Measurements from ENCODE around the gene PTPN7. TPM values are rescaled to one million over a fixed set of nuclear protein-coding genes. Genes with fewer than 3 reads are reported as not detected.

Gene PTPN7
- total RNA-seq, 1 experiment from 2014 or later: 0.33 TPM

DNA sequence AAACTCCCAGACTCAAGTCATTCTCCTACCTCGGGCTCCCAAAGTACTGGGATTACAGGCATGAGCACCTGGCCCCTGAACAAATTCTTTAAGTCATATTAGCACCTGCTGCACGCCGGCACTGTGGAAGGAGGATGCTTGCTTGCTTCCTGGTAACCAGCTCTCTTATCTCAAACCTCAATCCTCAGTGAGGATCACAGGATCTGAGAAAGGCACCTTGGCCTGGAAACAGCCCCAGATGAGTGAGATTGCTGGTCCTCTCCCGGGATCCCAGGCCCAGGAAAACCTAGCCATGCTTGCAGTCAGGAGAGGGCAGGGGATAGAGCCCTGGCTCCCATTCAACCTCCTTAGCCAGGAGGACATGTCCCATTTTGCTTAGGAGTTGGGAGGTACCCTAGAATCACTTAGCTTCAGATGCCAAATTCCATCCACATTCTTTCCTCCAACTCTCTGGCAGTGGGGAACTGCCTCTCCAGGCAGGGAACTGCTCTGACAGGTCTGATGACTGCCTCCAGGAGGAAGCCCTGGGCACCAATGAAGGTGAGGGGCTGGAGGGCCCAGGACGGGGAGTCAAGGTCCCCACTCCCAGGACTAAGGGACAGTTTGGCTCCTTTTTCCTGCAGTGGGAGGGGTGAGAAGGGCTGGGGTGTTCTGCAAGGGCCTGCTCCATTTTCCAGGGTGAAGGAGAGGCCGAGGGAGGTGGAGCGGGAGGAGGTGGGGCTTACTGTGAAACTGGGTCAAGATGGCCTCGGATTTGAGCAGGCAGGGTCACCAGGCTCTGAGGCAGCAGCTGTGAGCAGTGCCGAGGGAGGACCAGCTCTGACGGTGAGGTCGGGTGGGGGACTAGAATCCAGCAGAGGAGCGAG lies 28.2 kb downstream of the PTPN7 start:
- TF ChIP-seq, protein P1, sequence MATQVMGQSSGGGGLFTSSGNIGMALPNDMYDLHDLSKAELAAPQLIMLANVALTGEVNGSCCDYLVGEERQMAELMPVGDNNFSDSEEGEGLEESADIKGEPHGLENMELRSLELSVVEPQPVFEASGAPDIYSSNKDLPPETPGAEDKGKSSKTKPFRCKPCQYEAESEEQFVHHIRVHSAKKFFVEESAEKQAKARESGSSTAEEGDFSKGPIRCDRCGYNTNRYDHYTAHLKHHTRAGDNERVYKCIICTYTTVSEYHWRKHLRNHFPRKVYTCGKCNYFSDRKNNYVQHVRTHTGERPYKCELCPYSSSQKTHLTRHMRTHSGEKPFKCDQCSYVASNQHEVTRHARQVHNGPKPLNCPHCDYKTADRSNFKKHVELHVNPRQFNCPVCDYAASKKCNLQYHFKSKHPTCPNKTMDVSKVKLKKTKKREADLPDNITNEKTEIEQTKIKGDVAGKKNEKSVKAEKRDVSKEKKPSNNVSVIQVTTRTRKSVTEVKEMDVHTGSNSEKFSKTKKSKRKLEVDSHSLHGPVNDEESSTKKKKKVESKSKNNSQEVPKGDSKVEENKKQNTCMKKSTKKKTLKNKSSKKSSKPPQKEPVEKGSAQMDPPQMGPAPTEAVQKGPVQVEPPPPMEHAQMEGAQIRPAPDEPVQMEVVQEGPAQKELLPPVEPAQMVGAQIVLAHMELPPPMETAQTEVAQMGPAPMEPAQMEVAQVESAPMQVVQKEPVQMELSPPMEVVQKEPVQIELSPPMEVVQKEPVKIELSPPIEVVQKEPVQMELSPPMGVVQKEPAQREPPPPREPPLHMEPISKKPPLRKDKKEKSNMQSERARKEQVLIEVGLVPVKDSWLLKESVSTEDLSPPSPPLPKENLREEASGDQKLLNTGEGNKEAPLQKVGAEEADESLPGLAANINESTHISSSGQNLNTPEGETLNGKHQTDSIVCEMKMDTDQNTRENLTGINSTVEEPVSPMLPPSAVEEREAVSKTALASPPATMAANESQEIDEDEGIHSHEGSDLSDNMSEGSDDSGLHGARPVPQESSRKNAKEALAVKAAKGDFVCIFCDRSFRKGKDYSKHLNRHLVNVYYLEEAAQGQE (IDR thresholded peaks at IDR 0.05; ENCODE audit: insufficient read depth in 1 of 2, low read depth in 2 of 2, low read length in 1 of 2): no peak
- TF ChIP-seq, protein P2, sequence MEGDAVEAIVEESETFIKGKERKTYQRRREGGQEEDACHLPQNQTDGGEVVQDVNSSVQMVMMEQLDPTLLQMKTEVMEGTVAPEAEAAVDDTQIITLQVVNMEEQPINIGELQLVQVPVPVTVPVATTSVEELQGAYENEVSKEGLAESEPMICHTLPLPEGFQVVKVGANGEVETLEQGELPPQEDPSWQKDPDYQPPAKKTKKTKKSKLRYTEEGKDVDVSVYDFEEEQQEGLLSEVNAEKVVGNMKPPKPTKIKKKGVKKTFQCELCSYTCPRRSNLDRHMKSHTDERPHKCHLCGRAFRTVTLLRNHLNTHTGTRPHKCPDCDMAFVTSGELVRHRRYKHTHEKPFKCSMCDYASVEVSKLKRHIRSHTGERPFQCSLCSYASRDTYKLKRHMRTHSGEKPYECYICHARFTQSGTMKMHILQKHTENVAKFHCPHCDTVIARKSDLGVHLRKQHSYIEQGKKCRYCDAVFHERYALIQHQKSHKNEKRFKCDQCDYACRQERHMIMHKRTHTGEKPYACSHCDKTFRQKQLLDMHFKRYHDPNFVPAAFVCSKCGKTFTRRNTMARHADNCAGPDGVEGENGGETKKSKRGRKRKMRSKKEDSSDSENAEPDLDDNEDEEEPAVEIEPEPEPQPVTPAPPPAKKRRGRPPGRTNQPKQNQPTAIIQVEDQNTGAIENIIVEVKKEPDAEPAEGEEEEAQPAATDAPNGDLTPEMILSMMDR (IDR thresholded peaks at IDR 0.05): no peak
- TF ChIP-seq TCF7L2 (IDR thresholded peaks at IDR 0.05; ENCODE audit: low read depth, low read length) (no peak), SIN3A (IDR thresholded peaks at IDR 0.05; ENCODE audit: borderline replicate concordance, insufficient read depth, low read depth, low read length) (no peak), POLR2AphosphoS5 (IDR thresholded peaks at IDR 0.05; ENCODE audit: low read depth, low read length) (no peak)
- Histone ChIP-seq H3K27ac (ENCODE audit: low read length) (no peak overlapping the region), H3K9me3 (ENCODE audit: control insufficient read depth, insufficient read depth, low read depth, low read length) (no peaks in the 10 kb centered on the region), H3K36me3 (ENCODE audit: control insufficient read depth, insufficient read depth, low read length) (peaks cover 6% of the 10 kb centered on the region), H3K4me1 (ENCODE audit: control insufficient read depth, insufficient read depth, low read length) (peaks cover 5% of the 10 kb centered on the region; the same call in 1 of the 2 replicates), H3K27me3 (ENCODE audit: control insufficient read depth, insufficient read depth, low read length) (no peaks in the 10 kb centered on the region), H3K4me3 (ENCODE audit: low read depth in 2 of 2, low read length in 2 of 2) (no peak overlapping the region)
- in situ Hi-C loops (cut with HindIII; ENCODE audit: low pct_unique_long_range_greater_than_20kb, low sequenced_read_pairs): no loop called here
- intact Hi-C loops (cut with micrococcal nuclease; ENCODE audit: unreplicated experiment): no loop called here
- DNase-seq (ENCODE audit: low read depth, low spot score) (no peak), ATAC-seq (no peak)
- ChIA-PET CTCF (interaction anchor here (0.5 to 0.6 kb wide), 2 partner anchors 22 to 81 kb away, joined by 3 to 7 read pairs; no protein-coding TSS in a partner anchor), POLR2A (no interaction called here)
- no TSS peak for BruUV-seq (replicated peaks)

GRCh38 chr1:202130816-202131522 lies 29.4 kb downstream of the PTPN7 start:
- peaks cover 6% of the 10 kb centered on the region for H3K36me3 ChIP-seq (ENCODE audit: control insufficient read depth, insufficient read depth, low read length)
- no peaks in the 10 kb centered on the region for H3K9me3 ChIP-seq (ENCODE audit: control insufficient read depth, insufficient read depth, low read depth, low read length)
- no peaks in the 10 kb centered on the region for H3K27me3 ChIP-seq (ENCODE audit: control insufficient read depth, insufficient read depth, low read length)
- ChIA-PET POLR2A (no interaction called here), CTCF (no interaction called here)
- no peak overlapping the region for H3K27ac ChIP-seq (ENCODE audit: low read length)
- TF ChIP-seq SIN3A (IDR thresholded peaks at IDR 0.05; ENCODE audit: borderline replicate concordance, insufficient read depth, low read depth, low read length) (no peak), TCF7L2 (IDR thresholded peaks at IDR 0.05; ENCODE audit: low read depth, low read length) (no peak), POLR2AphosphoS5 (IDR thresholded peaks at IDR 0.05; ENCODE audit: low read depth, low read length) (no peak)
- TF ChIP-seq, protein P1 (IDR thresholded peaks at IDR 0.05; ENCODE audit: insufficient read depth in 1 of 2, low read depth in 2 of 2, low read length in 1 of 2): no peak
- TF ChIP-seq, protein P2 (IDR thresholded peaks at IDR 0.05): no peak
- intact Hi-C loops (cut with micrococcal nuclease; ENCODE audit: unreplicated experiment): no loop called here
- H3K4me3 ChIP-seq (ENCODE audit: low read depth in 2 of 2, low read length in 2 of 2): no peak overlapping the region
- DNase-seq (ENCODE audit: low read depth, low spot score) (no peak), ATAC-seq (no peak)
- H3K4me1 ChIP-seq (ENCODE audit: control insufficient read depth, insufficient read depth, low read length): peaks cover 5% of the 10 kb centered on the region; the same call in 1 of the 2 replicates
- in situ Hi-C loops (cut with HindIII; ENCODE audit: low pct_unique_long_range_greater_than_20kb, low sequenced_read_pairs): no loop called here
- BruUV-seq (replicated peaks): no TSS peak

Measured in Panc1 (cell line).